ENCODE measurements around the gene OBP2B. TPM values are rescaled to one million over a fixed set of nuclear protein-coding genes. Genes with fewer than 3 reads are reported as not detected.
"Not testable (repeated sequence)": the region's sequence is repeated elsewhere in the genome, so short reads cannot be mapped to it uniquely, and the experiment has no call there.

The OBP2B gene
- total RNA-seq, 1 donor from 2014 or later, result not detected

- Histone ChIP-seq H3K27me3 (ENCODE audit: low read depth) (peaks cover 9% of the 10 kb centered on the region), H3K4me1 (no peaks in the 10 kb centered on the region), H3K9me3 (no peaks in the 10 kb centered on the region), H3K36me3 (no peaks in the 10 kb centered on the region), H3K27ac (no peak overlapping the region), H3K4me3 (no peak overlapping the region)
- ATAC-seq (peak in 1 of 2 donors; percentile 27), DNase-seq (no peak)
- intact Hi-C loops (cut with DNase I), result no loop called here
- no peak for TF ChIP-seq CTCF (IDR thresholded peaks at IDR 0.05)
Measured at GRCh38 chr9:133170716-133171115, 38.3 kb downstream of the OBP2B start.

DNA sequence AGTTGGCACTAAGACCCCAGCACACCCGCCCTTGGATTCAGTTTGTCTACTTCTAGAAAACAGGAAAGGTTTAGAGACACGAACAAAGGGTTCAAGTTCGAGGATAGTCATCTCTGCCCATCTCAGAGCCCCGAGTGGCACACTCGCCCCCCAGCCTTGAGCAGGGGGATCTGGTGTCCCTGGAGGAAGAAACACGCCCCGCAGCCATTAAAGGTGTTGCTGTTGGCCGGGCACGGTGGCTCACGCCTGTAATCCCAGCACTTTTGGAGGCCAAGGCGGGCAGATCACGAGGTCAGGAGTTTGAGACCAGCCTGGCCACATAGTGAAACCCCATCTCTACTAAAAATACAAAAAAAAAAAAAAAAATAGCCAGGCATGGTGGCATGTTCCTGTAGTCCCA is 39.4 kb downstream of the OBP2B start:
- ATAC-seq; H3K27me3 ChIP-seq (ENCODE audit: low read depth); H3K4me1 ChIP-seq; H3K27ac ChIP-seq; H3K36me3 ChIP-seq; H3K4me3 ChIP-seq; DNase-seq; intact Hi-C loops (cut with DNase I); H3K9me3 ChIP-seq: not testable (repeated sequence)

DNA sequence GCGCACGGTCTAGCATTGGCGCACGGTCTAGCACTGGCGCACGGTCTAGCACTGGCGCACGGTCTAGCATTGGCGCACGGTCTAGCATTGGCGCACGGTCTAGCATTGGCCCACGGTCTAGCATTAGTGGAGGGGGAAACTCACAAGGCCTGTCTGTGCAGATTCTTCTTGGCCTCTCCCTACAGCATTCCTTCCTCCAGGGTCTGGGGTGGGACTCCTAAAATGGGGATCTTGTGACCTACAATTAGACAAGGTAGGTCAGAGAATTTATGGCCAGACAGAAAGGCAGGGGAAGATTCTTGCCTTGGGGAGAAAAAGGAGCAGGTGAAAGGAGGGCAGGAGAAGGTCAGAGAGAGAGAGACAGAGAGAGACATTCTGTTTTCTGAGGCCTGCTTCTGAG is 39.9 kb downstream of the OBP2B start:
- no peaks in the 10 kb centered on the region for H3K9me3 ChIP-seq
- intact Hi-C loops (cut with DNase I), result no loop called here
- H3K36me3 ChIP-seq, result no peaks in the 10 kb centered on the region
- no peak overlapping the region for H3K4me3 ChIP-seq
- H3K27ac ChIP-seq, result no peak overlapping the region
- no peak for TF ChIP-seq CTCF (IDR thresholded peaks at IDR 0.05)
- ATAC-seq, result no peak
- peaks cover 6% of the 10 kb centered on the region for H3K4me1 ChIP-seq
- peak; percentile 37 for DNase-seq
- H3K27me3 ChIP-seq (ENCODE audit: low read depth), result peaks cover 9% of the 10 kb centered on the region

DNA sequence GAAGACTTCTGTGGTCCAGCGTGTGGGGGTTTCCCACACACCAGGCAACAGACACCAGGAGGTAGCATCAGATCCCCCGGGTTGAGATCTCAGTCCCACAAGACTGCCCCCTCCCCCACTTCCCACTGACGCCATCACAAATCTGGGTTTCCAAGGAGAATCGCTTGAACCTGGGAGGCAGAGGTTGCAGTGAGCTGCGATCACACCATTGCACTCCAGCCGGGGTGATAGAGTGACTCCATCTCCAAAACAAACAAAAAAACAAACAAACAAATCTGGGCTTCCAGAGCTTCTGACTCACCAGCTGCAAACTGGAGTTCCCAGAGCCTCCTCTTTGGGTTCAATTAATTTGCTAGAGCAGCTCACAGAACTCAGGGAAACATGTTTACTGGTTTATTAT is 40.6 kb downstream of the OBP2B start:
- Histone ChIP-seq H3K27ac (no peak overlapping the region), H3K4me3 (no peak overlapping the region), H3K36me3 (no peaks in the 10 kb centered on the region), H3K9me3 (no peaks in the 10 kb centered on the region), H3K4me1 (peaks cover 11% of the 10 kb centered on the region), H3K27me3 (ENCODE audit: low read depth) (peaks cover 9% of the 10 kb centered on the region)
- intact Hi-C loops (cut with DNase I), result no loop called here
- DNase-seq, result peak; percentile 9
- ATAC-seq, result no peak
- no peak for TF ChIP-seq CTCF (IDR thresholded peaks at IDR 0.05)

GRCh38 chr9:133167769-133168168 is 41.3 kb downstream of the OBP2B start:
- Histone ChIP-seq H3K36me3 (no peaks in the 10 kb centered on the region), H3K9me3 (no peaks in the 10 kb centered on the region), H3K4me3 (no peak overlapping the region), H3K27ac (no peak overlapping the region), H3K4me1 (peaks cover 18% of the 10 kb centered on the region), H3K27me3 (ENCODE audit: low read depth) (peaks cover 9% of the 10 kb centered on the region)
- intact Hi-C loops (cut with DNase I), result no loop called here
- no peak for ATAC-seq
- peak; percentile 29 for DNase-seq
- TF ChIP-seq CTCF (IDR thresholded peaks at IDR 0.05), result no peak

DNA sequence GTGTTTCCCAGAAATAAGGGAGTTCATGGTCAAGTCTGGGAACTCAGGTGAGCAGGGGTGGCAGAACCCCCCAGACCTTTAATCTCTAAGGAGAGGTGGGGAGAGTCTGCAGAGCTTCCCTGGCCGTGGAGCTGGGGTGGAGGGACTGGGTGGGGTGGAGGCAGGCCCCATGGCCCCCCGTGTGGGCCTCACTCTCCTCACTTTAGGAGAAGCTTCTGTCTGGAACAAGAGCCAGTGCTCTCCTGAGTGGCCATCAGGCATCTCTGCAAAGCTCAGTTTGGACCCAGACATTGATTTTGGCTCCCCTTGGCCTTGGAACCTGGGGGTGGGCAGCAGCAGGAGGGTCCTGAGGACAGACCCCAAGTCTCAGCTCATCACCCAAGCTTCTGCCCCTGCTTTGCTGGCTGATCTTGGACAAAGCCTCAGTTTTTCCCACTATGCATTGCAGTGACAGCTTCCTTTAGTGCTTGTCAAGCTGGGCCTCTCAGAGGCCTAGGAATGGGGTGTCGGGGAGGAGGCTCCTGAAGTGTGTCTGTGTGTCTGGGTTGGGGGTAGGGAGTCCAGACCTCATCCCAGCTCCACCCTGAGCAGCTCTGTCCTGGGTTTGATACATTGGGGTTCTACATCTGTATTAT is 41.8 kb downstream of the OBP2B start:
- no peaks in the 10 kb centered on the region for H3K36me3 ChIP-seq
- intact Hi-C loops (cut with DNase I), result no loop called here
- DNase-seq, result peak; percentile 16
- no peak overlapping the region for H3K27ac ChIP-seq
- no peak overlapping the region for H3K4me3 ChIP-seq
- no peak for TF ChIP-seq CTCF (IDR thresholded peaks at IDR 0.05)
- peaks cover 9% of the 10 kb centered on the region for H3K27me3 ChIP-seq (ENCODE audit: low read depth)
- no peak for ATAC-seq
- H3K9me3 ChIP-seq, result no peaks in the 10 kb centered on the region
- H3K4me1 ChIP-seq, result peaks cover 21% of the 10 kb centered on the region

All from lower lobe of right lung (tissue), 2 donors.